HG02973 (cell line): ENCODE results near the gene CCDC122.
"Not testable (repeated sequence)": the region's sequence is repeated elsewhere in the genome, so short reads cannot be mapped to it uniquely, and the experiment has no call there.

ENCODE experiments used
- ATAC-seq: cut with Tn5 transposase; IDR thresholded peaks from one replicate; pipeline ENCODE4 v1.9.1; 2021; ENCODE audit warnings: moderate library complexity; ENCODE audit not compliant: unreplicated experiment

The CCDC122 gene

DNA sequence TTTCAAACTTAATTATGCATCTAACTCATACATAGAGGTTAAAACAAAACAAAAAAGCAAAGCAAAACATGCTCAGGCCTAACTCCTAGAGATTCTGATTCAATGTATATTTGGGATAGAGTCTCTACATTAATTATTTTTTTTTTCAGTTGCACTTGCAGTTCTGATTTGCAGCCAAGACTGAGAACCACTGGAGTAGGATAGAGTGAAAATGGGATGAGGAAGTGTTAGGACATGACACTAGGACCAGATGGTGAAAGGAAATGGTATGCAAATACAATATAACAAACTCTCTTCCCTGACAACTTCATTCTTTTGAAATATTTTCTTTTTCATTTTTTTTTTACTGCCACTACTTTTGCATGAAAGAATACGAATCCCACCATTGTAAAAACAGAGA, 1.8 kb downstream of the CCDC122 start:
- ATAC-seq, result no peak

DNA sequence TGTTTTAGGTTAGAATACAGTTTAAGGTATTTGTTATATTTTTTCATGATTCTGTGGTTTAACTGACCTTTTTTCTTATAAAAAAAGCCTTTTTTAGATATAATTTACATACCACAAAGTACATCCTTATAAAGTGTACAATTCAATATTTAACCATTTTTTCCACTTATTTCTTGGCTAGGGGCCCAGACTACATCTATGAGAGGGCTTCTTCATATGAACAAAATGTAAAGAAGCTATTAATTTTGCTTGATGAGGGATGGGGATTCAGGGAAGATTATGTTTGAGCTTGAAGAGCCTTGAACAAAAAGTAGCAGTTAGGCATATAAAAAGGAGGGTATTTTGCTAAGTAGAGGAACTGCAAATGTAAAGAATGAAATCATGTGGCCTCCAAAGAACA, 2.2 kb downstream of the CCDC122 start:
- ATAC-seq, result no peak

DNA sequence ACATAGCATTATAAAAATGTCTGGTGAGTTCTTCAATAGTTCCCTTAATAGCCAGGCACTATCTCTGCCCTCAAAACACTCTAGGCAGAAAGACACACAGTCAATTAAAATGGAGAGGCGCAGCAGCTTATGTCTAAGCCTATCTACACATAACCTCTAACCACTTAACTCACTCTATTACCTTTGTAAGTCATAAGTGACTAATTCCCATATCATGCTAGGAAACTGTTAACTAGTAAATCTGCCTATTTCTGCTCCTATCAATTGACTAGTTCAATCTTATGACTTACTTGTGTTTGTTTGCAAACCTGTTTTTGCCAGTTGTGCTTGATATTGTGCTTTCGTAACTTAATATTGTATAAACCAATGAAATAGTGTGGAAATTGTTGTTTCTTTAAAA, 3.2 kb downstream of the CCDC122 start:
- no peak for ATAC-seq

DNA sequence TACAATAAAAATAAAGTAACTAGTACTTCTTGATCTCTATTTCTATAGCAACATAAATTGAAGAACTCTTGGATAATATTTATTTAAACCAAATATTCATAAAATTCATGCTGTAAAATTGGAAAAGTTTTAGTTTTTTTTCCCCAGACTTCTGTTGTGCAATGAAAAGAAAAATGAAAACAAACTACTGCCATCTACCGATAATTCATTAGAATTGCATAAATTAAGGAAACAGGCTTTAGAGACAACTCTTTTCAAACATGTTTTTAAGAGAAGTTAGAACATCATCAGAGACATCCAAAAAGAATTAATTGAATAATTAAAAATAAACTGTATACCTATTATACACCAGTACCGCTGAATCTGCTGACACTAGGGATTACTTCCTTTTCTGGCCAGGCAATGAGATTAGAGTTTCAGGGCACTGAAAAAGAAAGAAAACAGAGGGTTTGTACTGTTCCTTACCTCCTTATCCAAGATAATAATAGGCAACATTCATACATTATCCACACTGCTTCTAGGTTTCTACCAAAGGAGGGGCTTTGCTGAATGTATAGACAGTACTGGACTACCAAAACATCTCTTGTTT, 4.9 kb downstream of the CCDC122 start:
- no peak for ATAC-seq

DNA sequence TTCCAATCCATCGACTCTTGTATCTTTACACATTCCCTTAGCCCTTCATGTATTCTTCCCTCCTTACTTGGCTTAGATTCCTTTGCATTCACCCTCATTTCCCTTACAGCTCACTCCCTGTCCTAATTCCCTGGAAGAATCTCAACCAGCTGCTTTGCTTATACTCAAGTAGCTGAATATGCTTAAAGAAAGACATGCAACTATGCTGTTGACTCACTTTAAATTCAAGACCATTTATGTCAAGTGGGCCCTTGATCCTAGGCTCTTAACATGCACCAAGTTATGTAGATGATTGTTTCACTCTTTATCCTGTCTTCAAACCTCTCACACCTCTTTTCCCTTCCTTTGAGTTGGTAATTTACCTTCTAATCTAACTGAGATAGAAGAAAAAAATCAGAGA, 7.4 kb downstream of the CCDC122 start:
- no peak for ATAC-seq

DNA sequence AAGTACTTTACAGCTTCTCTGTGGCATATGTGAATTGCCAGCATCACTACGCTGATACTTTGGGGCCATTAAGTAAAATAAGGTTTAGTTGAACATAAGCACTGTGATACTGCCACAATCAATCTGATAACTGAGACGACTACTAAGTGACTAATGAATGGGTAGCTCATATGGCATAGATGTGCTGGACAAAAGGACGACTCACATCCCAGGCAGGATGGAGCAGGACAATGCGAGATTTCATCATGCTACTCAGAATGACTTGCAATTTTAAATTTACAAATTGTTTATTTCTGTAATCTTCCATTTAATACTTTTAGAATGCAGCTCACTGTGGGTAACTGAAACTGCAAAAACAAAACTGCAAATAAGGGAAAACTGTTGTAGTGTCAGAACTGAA, 13.6 kb downstream of the CCDC122 start:
- no peak for ATAC-seq

DNA sequence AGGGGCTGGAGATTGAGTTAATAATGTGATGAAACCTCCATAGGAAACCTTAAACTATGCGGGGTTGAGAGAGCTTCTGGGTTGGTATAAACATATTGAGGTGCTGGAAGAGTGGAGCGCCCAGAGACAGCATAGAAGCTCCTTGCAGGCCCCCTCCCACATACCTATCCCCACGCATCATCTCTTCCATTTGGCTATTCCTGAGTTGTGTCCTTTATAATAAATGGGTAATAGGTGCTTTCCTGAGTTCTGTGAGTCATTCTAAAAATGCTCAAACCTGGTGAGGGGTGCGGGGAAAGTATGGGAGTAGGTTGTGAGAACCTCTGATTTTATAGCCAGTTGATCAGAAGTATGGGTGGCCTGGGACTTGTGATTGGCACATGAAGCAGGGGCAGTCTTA, 14.6 kb downstream of the CCDC122 start:
- ATAC-seq, result no peak

DNA sequence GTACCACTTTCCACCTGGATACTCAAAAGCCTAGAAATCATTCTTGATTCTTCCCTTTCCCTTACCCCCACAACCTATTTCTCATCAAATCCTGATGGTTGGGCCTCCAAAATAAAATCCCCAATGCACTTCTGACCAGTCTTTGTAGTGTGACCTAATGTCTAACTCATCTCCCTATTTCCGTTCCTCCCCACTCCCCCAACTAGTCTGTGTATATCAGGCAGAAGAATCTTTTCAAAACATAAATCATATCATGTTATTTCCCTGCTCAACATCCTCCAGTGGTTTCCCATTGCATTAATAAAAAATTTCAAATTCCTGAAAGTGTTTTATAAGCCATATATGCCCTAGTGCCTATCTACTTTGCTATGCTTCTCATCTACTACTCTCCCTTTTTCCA, 17.7 kb downstream of the CCDC122 start:
- ATAC-seq, result no peak

DNA sequence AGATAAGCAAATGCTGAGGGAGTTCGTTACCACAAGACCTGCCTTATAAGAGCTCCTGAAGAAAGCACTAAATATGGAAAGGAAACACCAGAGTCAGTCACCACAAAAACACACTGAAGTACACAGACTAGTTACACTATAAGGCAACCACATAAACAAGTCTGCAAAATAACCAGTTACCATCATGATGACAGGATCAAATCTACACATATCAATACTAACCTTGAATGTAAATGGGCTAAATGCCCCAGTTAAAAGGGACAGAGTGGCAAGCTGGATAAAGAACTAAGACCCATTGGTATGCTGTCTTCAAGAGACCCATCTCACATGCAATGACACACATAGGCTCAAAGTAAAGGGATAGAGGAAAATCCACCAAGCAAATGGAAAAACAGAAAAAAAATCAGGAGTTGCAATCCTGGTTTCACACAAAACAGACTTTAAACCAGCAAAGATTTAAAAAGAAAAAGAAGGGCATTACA, 26.6 kb downstream of the CCDC122 start:
- ATAC-seq, result no peak

DNA sequence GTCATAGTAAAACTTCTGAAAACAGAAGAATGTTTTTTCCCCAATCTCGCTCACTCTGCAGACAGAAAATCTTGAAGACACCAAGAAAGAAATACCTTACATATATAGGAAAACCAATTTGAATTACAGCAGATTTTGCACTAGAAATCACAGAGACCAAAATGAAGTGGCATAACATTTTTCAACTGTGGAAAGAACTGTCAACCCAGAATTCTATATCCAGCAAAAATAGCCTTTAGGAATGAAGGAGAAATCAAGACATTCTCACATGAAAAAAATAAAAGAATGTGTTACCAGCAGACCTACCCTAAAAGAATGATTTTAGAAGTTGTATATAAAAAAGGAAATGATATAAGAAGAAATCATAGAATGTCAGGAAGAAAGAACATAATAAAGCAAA, 28.7 kb downstream of the CCDC122 start:
- no peak for ATAC-seq

DNA sequence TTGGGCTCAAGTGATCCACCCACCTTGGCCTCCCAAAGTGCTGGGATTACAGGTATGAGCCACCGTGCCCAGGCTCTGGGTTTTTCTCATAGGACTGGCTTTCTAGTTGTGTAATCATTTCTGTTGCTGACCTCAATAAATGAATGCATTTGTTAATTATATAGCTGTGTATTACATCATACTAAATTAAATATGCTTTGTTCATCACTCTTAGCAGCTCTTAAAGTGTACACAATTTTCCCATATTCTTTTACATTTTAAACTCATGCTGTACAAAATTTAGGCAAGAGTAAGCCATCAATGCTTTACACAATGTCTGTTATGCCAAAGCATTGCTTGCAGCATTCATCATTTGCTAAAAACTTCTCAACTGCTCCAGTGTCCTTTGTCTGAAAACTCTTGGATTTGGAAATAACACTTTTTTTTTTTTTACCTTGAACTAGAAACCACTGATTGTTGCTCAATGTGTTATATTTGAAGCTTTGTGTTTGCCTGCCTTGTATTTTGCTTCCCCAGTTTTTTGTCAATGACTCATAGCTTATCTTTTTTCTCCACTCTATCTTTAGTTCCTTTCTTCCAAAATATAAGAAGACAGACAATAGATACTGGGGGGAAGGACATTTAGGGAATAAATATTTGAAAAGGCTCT, 31.4 kb downstream of the CCDC122 start:
- ATAC-seq, result no peak

DNA sequence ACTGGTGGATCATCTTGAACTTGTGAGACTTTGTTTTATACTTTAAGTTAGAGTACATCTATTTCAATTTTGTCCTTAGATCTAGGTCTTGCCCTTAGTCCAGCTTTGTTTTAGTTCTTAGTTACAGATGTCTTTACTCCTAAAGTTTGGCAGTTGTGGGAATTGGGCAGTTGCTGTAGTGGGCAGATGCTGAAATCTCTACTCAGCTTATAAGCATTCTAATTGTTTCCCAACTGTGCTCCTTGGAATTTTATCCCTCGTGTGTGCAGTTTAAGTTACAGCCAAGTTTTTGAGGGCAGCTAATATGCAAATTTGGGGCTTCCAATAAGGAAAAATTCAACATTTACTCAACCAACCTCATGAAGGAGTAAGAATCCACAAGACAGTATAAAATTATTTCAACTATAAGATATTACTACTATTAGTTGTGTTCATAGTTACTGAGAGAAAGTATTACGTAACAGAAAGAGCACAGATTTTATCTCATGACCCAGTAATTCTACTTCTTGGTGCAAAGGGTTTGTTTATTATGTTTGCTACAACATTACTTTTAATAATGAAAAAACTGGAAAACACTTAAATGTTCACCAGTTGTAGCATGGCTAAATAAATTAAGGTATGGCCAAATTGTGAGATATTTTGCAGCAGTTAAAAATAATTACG, 32.9 kb downstream of the CCDC122 start:
- ATAC-seq, result no peak

DNA sequence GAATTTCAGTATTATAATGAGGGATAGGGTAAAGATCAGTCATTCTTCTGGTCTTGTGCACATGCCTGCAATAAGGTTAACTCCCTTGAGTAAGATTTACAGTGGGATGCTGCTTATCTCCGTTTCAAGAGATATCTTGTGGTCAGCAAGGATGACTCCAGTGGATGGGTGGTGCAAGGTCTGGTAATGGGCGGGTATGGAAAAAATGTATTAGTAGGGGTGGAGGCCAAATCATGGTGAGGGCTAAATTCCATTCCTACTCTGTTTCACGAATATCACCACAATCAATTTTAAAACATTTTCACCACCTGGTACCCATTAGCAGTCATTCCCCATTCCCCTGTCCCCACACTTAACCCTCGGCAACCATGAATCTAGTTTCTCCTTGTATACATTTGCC, 40.6 kb downstream of the CCDC122 start:
- ATAC-seq, result no peak

DNA sequence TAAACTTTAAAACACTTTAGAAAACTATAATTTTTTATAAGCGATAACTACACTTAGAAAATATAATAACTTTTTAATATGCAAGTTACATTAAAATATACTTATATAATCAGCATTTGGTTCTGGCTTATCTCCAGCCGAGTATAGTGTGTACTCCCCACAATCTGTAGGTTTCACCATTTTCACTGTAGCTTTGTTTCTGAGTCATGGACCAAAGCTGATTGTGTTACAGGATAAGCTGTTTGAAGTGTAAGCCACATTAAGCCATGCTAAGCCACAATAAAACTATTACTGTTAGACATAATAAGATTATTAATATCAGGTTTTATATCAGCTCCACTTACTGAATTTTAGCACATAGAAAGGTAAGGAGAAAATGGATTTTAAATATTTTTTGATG, 43.8 kb downstream of the CCDC122 start:
- no peak for ATAC-seq

DNA sequence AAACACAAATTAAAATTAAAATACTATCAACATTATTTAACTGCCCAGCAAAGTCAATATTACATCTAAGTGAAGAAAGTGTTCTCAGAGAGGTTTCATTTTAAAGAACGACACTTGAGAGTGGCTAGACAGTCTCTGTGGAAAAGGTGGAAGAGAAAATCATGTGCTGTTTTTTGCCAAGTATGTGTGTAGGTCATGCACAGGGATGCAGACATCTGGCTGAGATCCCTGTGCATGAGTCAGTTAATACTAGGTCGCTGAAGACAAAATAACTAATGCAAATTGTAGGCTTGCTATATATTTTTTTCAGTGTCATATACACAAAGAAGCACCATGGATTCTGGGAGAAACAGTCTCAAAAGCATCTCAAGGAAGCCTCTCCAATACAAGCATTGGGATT, 48.5 kb downstream of the CCDC122 start:
- no peak for ATAC-seq

DNA sequence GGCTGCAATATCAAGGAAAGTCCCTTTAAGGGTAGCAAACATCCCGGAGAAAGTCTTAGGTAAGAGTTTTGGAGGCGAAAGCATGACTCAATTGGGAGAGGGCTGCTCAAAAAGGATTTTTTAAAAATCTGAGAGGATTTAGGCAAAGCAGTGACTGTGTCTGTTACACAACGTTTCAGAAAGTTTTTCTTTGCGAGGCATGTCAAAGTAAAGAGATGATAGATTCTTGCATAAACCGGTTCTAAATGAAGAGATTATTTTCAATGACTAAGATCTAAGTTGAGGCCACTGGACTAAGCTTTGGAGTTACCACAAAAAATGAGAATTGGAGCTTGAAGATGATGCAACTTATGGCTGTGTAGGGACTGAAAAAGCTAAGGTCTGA, 49.1 kb downstream of the CCDC122 start:
- ATAC-seq, result no peak

DNA sequence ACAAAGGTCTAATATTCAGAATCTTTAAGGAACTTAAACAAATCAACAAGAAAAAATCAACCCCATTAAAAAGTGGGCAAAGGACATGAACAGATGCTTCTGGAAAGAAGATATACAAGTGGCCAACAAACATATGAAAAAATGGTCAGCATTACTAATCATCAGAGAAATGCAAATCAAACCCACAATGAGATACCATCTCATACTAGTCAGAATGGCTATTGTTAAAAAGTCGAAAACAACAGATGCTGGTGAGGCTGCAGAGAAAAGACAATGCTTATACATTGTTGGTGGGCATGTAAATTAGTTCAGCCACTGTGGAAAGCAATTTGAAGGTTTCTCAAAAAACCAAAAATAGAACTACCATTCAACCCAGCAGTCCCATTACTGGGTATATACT, 54.9 kb downstream of the CCDC122 start:
- not testable (repeated sequence) for ATAC-seq

DNA sequence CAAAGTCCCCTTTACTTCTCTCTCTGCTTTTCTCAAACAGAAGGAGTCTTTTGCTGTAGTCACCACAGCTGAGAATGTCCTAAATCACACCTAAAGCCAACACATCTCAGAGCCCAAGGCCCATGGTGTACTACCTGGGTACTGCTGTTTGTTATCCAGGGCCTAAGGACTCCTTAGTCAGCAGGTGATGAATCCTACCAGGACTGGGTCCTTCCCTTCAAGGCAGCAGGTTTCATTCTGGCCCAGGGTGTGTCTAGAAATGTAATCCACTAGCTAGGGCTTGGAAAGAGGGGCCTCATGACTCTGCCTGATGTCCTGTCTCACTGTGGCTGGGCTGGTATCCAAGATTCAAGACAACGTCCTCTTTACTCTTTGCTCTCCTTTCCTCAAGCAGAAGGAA, 56.6 kb downstream of the CCDC122 start:
- no peak for ATAC-seq

DNA sequence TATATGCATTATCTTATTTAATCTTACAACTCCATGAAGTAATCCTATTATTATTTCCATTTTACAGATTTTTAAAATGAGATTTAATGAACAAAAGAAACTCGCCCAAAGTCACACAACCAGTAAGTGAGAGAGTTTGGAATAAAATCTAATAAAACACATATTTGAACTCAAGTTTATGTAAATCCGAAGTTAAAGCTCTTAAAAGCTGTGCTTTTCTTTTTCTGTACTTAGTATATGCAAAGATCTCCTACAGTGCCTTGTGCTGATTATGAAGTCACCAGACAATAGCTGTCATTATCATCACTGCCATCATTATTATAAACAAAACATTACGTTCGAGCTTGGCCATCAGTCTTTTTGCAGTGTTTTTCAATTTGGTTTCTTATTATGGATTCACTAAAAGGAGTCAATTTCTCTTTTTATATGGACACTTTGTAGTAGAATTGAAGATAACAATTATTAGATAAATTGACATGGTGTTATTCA, 63.1 kb downstream of the CCDC122 start:
- no peak for ATAC-seq

DNA sequence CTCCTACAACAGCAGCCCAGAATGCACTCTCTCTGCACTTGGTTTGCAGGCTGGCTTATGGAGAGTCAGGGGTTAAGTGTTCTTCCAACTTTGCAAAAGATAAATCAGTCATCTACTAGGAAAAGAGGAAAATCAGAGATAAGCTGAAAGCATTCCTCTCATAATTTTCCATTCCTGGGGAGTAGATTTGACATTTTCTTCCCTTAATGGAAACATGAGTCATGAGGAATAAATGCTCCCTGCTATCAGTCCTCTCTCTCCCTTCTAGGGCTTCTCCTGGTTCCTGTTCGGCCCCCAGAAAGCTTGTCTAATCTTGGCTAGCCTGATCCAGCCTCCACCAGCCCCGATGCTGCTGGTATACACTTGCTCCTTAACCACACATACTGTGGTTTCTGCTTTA, 64.3 kb downstream of the CCDC122 start:
- ATAC-seq, result no peak

DNA sequence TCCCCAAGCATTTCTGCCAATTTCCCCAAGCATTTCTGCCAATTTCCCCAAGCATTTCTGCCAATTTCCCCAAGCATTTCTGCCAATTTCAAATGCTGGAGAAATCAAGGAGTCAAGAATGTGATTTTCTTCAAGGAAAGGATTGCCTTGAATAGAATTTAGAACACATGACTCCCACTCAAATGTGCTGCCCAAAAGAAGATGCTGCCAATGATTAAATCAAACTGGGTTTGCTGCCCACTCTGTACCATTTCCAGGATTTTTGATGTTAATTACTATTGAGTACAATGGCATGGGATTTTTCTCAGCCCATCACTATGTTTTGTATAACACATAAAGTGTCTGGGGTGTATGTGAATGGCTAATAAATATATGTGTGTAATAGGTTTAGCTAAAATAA, 70.9 kb downstream of the CCDC122 start:
- no peak for ATAC-seq

DNA sequence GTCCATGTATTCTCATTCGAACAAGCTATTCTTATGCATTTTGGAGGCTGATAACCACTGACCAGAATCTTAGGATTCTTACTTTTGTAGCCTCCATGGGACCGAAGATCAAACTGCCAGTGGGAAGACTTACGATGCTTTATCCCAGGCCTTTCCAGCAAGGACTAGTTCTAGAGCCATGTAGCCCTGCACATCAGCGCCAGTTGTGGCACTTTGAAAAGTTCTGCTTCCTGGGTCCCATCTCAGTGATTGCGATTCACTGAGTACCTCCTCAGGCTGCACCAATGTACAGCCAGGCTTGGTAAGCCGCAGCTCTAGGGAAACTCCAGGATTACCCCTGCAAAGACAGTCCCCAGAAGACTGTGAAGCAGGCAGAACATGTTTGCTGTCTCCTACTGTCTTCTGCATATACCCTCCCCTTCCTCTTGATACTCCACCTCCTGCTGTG, 73.8 kb downstream of the CCDC122 start:
- no peak for ATAC-seq
